ENCODE data around the gene GABBR2. TPM values are rescaled to one million over a fixed set of nuclear protein-coding genes. Genes with fewer than 3 reads are reported as not detected.
A peak's percentile ranks its signal among the peaks of the same experiment; 100 is the strongest.
"Not testable (repeated sequence)": the region's sequence is repeated elsewhere in the genome, so short reads cannot be mapped to it uniquely, and the experiment has no call there.

Gene GABBR2
- total and polyA plus RNA-seq, 2 experiments from 2014 or later = 0.89 to 1.3 TPM

DNA sequence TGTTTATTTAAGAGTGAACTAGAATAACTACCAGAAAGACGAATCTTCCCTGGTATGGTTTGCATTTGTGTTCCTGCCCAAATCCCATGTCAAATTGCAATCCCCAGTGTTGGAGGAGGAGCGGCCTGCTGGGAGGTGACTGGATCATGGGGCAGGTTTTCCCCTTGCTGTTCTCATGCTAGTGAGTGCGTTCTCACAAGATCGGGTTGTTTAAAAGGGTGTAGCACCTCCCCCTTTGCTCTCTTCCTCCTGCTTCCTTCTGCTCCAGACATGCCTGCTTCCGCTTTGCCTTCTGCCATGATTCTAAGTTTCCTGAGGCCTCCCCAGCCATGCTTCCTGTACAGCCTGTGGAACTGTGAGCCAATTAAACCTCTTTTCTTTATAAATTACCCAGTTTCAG is 242.9 kb downstream of the GABBR2 start:
- TF ChIP-seq NANOG (IDR thresholded peaks at IDR 0.05; ENCODE audit: borderline replicate concordance) (no peak), CREB1 (CRISPR knock-in tag; IDR thresholded peaks at IDR 0.05; ENCODE audit: low read depth) (no peak), CTCF (conservative IDR thresholded peaks at IDR 0.05; ENCODE audit: low read depth in 2 of 2) (no peak), JUNB (IDR thresholded peaks at IDR 0.05; ENCODE audit: unreplicated experiment) (no peak), REST (IDR thresholded peaks at IDR 0.05; ENCODE audit: unreplicated experiment) (no peak), ETS1 (IDR thresholded peaks at IDR 0.05) (no peak), POLR2AphosphoS5 (IDR thresholded peaks at IDR 0.05; ENCODE audit: low read depth) (no peak), EZH2phosphoT487 (IDR thresholded peaks at IDR 0.05; ENCODE audit: unreplicated experiment) (no peak)
- TF ChIP-seq, protein P1, sequence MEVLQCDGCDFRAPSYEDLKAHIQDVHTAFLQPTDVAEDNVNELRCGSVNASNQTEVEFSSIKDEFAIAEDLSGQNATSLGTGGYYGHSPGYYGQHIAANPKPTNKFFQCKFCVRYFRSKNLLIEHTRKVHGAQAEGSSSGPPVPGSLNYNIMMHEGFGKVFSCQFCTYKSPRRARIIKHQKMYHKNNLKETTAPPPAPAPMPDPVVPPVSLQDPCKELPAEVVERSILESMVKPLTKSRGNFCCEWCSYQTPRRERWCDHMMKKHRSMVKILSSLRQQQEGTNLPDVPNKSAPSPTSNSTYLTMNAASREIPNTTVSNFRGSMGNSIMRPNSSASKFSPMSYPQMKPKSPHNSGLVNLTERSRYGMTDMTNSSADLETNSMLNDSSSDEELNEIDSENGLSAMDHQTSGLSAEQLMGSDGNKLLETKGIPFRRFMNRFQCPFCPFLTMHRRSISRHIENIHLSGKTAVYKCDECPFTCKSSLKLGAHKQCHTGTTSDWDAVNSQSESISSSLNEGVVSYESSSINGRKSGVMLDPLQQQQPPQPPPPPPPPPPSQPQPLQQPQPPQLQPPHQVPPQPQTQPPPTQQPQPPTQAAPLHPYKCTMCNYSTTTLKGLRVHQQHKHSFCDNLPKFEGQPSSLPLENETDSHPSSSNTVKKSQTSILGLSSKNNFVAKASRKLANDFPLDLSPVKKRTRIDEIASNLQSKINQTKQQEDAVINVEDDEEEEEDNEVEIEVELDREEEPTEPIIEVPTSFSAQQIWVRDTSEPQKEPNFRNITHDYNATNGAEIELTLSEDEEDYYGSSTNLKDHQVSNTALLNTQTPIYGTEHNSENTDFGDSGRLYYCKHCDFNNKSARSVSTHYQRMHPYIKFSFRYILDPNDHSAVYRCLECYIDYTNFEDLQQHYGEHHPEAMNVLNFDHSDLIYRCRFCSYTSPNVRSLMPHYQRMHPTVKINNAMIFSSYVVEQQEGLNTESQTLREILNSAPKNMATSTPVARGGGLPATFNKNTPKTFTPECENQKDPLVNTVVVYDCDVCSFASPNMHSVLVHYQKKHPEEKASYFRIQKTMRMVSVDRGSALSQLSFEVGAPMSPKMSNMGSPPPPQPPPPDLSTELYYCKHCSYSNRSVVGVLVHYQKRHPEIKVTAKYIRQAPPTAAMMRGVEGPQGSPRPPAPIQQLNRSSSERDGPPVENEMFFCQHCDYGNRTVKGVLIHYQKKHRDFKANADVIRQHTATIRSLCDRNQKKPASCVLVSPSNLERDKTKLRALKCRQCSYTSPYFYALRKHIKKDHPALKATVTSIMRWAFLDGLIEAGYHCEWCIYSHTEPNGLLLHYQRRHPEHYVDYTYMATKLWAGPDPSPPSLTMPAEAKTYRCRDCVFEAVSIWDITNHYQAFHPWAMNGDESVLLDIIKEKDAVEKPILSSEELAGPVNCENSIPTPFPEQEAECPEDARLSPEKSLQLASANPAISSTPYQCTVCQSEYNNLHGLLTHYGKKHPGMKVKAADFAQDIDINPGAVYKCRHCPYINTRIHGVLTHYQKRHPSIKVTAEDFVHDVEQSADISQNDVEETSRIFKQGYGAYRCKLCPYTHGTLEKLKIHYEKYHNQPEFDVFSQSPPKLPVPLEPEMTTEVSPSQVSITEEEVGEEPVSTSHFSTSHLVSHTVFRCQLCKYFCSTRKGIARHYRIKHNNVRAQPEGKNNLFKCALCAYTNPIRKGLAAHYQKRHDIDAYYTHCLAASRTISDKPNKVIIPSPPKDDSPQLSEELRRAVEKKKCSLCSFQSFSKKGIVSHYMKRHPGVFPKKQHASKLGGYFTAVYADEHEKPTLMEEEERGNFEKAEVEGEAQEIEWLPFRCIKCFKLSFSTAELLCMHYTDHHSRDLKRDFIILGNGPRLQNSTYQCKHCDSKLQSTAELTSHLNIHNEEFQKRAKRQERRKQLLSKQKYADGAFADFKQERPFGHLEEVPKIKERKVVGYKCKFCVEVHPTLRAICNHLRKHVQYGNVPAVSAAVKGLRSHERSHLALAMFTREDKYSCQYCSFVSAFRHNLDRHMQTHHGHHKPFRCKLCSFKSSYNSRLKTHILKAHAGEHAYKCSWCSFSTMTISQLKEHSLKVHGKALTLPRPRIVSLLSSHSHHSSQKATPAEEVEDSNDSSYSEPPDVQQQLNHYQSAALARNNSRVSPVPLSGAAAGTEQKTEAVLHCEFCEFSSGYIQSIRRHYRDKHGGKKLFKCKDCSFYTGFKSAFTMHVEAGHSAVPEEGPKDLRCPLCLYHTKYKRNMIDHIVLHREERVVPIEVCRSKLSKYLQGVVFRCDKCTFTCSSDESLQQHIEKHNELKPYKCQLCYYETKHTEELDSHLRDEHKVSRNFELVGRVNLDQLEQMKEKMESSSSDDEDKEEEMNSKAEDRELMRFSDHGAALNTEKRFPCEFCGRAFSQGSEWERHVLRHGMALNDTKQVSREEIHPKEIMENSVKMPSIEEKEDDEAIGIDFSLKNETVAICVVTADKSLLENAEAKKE (CRISPR knock-in tag; IDR thresholded peaks at IDR 0.05) = no peak
- Histone ChIP-seq H3K27me3 (ENCODE audit: insufficient read depth) (no peaks in the 10 kb centered on the region), H3K36me3 (ENCODE audit: insufficient read depth) (peaks cover 11% of the 10 kb centered on the region), H4K20me1 (replicated peaks; ENCODE audit: insufficient read depth) (no peaks in the 10 kb centered on the region), H3K4me1 (ENCODE audit: insufficient read depth) (no peaks in the 10 kb centered on the region), H3F3A (replicated peaks; ENCODE audit: low read depth) (no peaks in the 10 kb centered on the region), H3K4me3 (no peak overlapping the region), H3K27ac (ENCODE audit: low read depth) (no peak overlapping the region), H3K9me2 (ENCODE audit: insufficient read depth) (no peaks in the 10 kb centered on the region), H2AFZ (peak overlapping the region; percentile 61; the same call in 1 of the 2 replicates), H3K79me2 (replicated peaks; ENCODE audit: insufficient read depth) (no peaks in the 10 kb centered on the region), H3K4me2 (no peak overlapping the region)
- peaks cover 45% of the 10 kb centered on the region for H3K9me3 Mint-ChIP-seq
- peak; percentile 25 for DNase-seq (ENCODE audit: low spot score)
- no peak overlapping the region for H3K27ac Mint-ChIP-seq
- peak; percentile 57 for ATAC-seq
- peaks cover 3% of the 10 kb centered on the region for H3K27me3 Mint-ChIP-seq (ENCODE audit: insufficient read depth, low read depth, poor library complexity)
- H3K36me3 Mint-ChIP-seq (ENCODE audit: low read depth) = peaks cover 26% of the 10 kb centered on the region; the same call in 2 of the 3 replicates
- no peak overlapping the region for H3K4me3 Mint-ChIP-seq
- H3K4me1 Mint-ChIP-seq = peaks cover 6% of the 10 kb centered on the region; the same call in 2 of the 3 replicates

DNA sequence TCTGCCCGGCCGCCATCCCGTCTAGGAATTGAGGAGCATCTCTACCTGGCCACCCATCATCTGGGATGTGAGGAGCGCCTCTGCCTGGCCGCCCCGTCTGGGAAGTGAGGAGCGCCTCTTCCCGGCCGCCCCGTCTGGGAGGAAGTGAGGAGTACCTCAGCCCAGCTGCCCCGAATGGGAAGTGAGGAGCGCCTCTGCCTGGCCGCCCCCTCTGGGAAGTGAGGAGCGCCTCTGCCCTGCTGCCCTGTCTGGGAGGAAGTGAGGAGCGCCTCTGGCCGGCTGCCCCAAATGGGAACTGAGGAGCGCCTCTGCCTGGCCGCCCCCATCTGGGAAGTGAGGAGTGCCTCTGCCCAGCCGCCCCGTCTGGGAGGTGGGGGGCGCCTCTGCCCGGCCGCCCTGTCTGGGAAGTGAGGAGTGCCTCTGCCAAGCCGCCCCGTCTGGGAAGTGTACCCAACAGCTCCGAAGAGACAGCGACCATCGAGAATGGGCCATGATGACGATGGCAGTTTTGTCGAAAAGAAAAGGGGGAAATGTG is 244.5 kb downstream of the GABBR2 start:
- peaks cover 57% of the 10 kb centered on the region for H3K9me3 Mint-ChIP-seq
- not testable (repeated sequence) for DNase-seq (ENCODE audit: low spot score); H3K4me3 Mint-ChIP-seq

More for the DNA sequence above, 244.5 kb downstream of the GABBR2 start:
- not testable (repeated sequence) for H3K79me2 ChIP-seq (replicated peaks; ENCODE audit: insufficient read depth); H3K4me1 ChIP-seq (ENCODE audit: insufficient read depth); H3F3A ChIP-seq (replicated peaks; ENCODE audit: low read depth); ATAC-seq; H3K4me1 Mint-ChIP-seq; H3K27me3 Mint-ChIP-seq (ENCODE audit: insufficient read depth, low read depth, poor library complexity); H4K20me1 ChIP-seq (replicated peaks; ENCODE audit: insufficient read depth); H3K4me2 ChIP-seq; H3K9me2 ChIP-seq (ENCODE audit: insufficient read depth); H2AFZ ChIP-seq; H3K27ac ChIP-seq (ENCODE audit: low read depth); H3K4me3 ChIP-seq; H3K27me3 ChIP-seq (ENCODE audit: insufficient read depth); H3K27ac Mint-ChIP-seq
- H3K36me3 Mint-ChIP-seq (ENCODE audit: low read depth) = peaks cover 32% of the 10 kb centered on the region; the same call in 2 of the 3 replicates
- peaks cover 15% of the 10 kb centered on the region for H3K36me3 ChIP-seq (ENCODE audit: insufficient read depth)

Measured in GM23338 (cell line).